SIG-M5 treated with dmso at 0.1 percent for 504 hours (cell line): ENCODE data around the gene IPCEF1.

ENCODE experiments used
- DNase-seq: peaks from one replicate; lab custom pipeline; 2025; ENCODE audit not compliant: unreplicated experiment; lab: John Stamatoyannopoulos, UW

The IPCEF1 gene

GRCh38 chr6:154169193-154169847, 187.3 kb downstream of the IPCEF1 start:
- DNase-seq = peak; percentile 91

- peak; percentile 44 for DNase-seq
Measured at GRCh38 chr6:154167126-154167525, 189.5 kb downstream of the IPCEF1 start.

- DNase-seq = peak; percentile 0
Measured at GRCh38 chr6:154166140-154166539, 190.5 kb downstream of the IPCEF1 start.

- DNase-seq = peak; percentile 68
Measured at GRCh38 chr6:154165478-154165877, 191.1 kb downstream of the IPCEF1 start.

- no peak for DNase-seq
Measured at GRCh38 chr6:154164397-154164796, 192.2 kb downstream of the IPCEF1 start.

- peak; percentile 75 for DNase-seq
Measured at GRCh38 chr6:154161689-154162088, 194.9 kb downstream of the IPCEF1 start.

GRCh38 chr6:154159126-154159525, 197.5 kb downstream of the IPCEF1 start:
- DNase-seq = no peak

GRCh38 chr6:154157706-154158105, 198.9 kb downstream of the IPCEF1 start:
- DNase-seq = no peak

- DNase-seq = no peak
Measured at GRCh38 chr6:154157082-154157481, 199.5 kb downstream of the IPCEF1 start.

- peak; percentile 55 for DNase-seq
Measured at GRCh38 chr6:154156135-154156896, 200.3 kb downstream of the IPCEF1 start.

- DNase-seq = peak; percentile 66
Measured at GRCh38 chr6:154154389-154154967, 202.1 kb downstream of the IPCEF1 start.

- no peak for DNase-seq
Measured at GRCh38 chr6:154143753-154144152, 212.8 kb downstream of the IPCEF1 start.

- DNase-seq = no peak
Measured at GRCh38 chr6:154140743-154141142, 215.9 kb downstream of the IPCEF1 start.

- peak; percentile 82 for DNase-seq
Measured at GRCh38 chr6:154139892-154140291, 216.7 kb downstream of the IPCEF1 start.

- no peak for DNase-seq
Measured at GRCh38 chr6:154138793-154139192, 217.8 kb downstream of the IPCEF1 start.

- no peak for DNase-seq
Measured at GRCh38 chr6:154134471-154135147, 222.0 kb downstream of the IPCEF1 start.

- no peak for DNase-seq
Measured at GRCh38 chr6:154127657-154128056, 228.9 kb downstream of the IPCEF1 start.

GRCh38 chr6:154125421-154125820, 231.2 kb downstream of the IPCEF1 start:
- DNase-seq = no peak

- no peak for DNase-seq
Measured at GRCh38 chr6:154123155-154123956, 233.2 kb downstream of the IPCEF1 start.

- DNase-seq = no peak
Measured at GRCh38 chr6:154122195-154122925, 234.2 kb downstream of the IPCEF1 start.
